ENCODE results near the gene SERPINI1. TPM values are rescaled to one million over a fixed set of nuclear protein-coding genes. Genes with fewer than 3 reads are reported as not detected.

Gene SERPINI1
- total and polyA plus RNA-seq, 7 donors, result 0.60 to 6.6 (median 3.1) TPM

DNA sequence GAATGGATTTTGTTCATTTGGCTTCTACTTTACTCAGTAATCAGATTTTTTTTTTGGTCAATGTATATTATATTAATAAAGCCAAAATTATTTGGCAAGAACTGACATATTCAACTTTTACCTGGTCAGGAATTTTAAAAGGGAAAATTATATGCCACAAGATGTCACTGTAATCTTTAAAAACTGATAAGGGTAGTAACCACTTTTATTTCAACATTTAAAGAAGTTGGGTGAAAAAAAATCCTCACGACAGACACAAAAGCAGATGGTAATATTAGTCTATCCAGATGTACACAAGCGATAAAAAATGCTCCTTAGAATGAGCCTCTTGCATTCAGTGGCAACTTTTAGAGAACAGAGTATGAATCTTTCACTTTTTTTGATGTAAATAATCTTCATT is 101.9 kb downstream of the SERPINI1 start:
- no peak for TF ChIP-seq POLR2A (IDR thresholded peaks at IDR 0.05)
- TF ChIP-seq POLR2AphosphoS5 (IDR thresholded peaks at IDR 0.05), result no peak
- TF ChIP-seq, protein P1, sequence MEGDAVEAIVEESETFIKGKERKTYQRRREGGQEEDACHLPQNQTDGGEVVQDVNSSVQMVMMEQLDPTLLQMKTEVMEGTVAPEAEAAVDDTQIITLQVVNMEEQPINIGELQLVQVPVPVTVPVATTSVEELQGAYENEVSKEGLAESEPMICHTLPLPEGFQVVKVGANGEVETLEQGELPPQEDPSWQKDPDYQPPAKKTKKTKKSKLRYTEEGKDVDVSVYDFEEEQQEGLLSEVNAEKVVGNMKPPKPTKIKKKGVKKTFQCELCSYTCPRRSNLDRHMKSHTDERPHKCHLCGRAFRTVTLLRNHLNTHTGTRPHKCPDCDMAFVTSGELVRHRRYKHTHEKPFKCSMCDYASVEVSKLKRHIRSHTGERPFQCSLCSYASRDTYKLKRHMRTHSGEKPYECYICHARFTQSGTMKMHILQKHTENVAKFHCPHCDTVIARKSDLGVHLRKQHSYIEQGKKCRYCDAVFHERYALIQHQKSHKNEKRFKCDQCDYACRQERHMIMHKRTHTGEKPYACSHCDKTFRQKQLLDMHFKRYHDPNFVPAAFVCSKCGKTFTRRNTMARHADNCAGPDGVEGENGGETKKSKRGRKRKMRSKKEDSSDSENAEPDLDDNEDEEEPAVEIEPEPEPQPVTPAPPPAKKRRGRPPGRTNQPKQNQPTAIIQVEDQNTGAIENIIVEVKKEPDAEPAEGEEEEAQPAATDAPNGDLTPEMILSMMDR (IDR thresholded peaks at IDR 0.05), result no peak
- TF ChIP-seq EP300 (IDR thresholded peaks at IDR 0.05), result no peak
- no peak for DNase-seq
- H3K4me3 ChIP-seq, result no peak overlapping the region
- H3K27ac ChIP-seq, result no peak overlapping the region
- 51 to 61% methylated on average over 2 of the region's 2 CpGs for WGBS, 2 donors
- H3K36me3 ChIP-seq, result no peaks in the 10 kb centered on the region
- intact Hi-C loops (cut with DNase I), result loop anchor here (2.0 kb wide), 1 partner anchor 43 kb away; no protein-coding TSS in a partner anchor
- no peaks in the 10 kb centered on the region for H3K4me1 ChIP-seq
- H3K27me3 ChIP-seq, result no peaks in the 10 kb centered on the region
- no peaks in the 10 kb centered on the region for H3K9me3 ChIP-seq

DNA sequence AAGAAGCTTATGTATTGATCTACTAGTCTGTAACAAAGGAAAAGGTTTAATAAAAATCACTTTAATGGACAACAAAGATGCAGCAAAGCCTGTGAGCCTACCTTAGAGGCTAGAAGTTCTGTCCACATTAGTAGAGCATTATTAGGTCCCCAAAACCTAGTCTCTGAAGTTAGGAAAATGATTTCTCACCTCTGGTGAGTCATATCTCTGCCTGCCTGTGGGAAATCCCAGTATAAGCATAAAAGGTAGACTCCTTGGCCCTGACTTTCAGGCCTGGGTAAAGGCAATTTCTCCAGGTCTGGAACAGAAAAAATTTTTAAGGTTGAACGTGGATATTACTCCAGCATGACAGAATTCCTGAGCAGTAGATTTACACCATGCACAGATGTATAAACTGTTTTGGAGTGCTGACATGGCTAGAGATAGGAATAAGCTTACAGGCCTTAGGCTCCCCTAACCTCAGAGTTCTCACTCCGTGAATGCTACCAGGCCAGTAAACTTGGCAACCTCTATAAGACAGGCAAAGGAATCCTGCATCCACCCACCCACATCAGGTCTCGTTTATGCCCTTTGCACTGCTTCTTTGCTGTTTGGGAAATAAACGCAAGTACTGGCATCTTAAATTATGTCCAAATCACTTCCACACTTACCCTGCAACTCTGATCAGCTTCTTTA is 104.1 kb downstream of the SERPINI1 start:
- no peaks in the 10 kb centered on the region for H3K36me3 ChIP-seq
- no peak overlapping the region for H3K4me3 ChIP-seq
- DNase-seq, result no peak
- no peak overlapping the region for H3K27ac ChIP-seq
- WGBS, 2 donors, result 59 to 73% methylated on average over 4 of the region's 4 CpGs
- no peaks in the 10 kb centered on the region for H3K4me1 ChIP-seq
- no peaks in the 10 kb centered on the region for H3K9me3 ChIP-seq
- intact Hi-C loops (cut with DNase I), result no loop called here
- no peak for TF ChIP-seq EP300 (IDR thresholded peaks at IDR 0.05)
- TF ChIP-seq, protein P1 (IDR thresholded peaks at IDR 0.05), result no peak
- TF ChIP-seq POLR2A (IDR thresholded peaks at IDR 0.05), result no peak
- no peak for TF ChIP-seq POLR2AphosphoS5 (IDR thresholded peaks at IDR 0.05)
- H3K27me3 ChIP-seq, result no peaks in the 10 kb centered on the region

DNA sequence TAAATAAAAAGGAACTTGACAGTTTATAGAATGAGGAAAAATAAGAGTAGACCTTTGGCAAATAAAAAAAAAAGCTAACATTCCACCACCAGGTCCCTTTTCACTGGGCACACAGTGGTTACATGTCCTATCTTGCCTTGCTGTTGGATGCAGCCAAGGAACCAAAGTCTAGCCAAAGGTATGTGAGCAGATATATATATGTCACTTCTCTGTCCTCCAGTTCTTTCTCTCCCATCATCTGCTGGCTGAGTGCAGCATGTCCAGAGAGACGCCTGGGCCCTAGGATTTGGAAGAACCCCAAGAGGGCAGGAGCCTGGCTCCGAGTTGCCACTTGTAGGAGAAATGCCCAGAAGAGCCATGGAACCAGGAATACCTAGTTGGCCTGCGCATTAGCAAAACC is 104.7 kb downstream of the SERPINI1 start:
- intact Hi-C loops (cut with DNase I), result no loop called here
- DNase-seq, result no peak

DNA sequence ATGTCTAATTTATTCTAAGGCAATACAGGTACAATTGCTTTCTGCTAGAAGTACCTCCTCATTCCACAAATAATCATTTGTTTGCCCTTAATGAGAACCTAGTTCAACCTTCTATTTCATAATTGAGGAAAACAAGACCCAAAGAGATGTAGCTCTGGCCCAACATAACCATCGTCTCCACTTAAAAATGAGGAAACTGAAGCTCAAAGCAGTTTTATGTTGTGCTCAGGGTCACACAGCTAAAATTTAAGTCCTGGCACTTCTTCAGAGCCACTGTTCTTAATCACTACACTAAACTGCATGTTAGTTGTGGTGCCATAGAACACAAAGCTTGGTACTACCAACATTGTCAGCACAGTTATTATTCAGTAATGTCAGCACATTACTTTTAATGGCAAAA is 108.0 kb downstream of the SERPINI1 start:
- no peaks in the 10 kb centered on the region for H3K36me3 ChIP-seq
- intact Hi-C loops (cut with DNase I), result no loop called here
- no peaks in the 10 kb centered on the region for H3K4me1 ChIP-seq
- DNase-seq, result no peak
- H3K9me3 ChIP-seq, result no peaks in the 10 kb centered on the region
- no peaks in the 10 kb centered on the region for H3K27me3 ChIP-seq
- no peak overlapping the region for H3K4me3 ChIP-seq
- 51 to 88% methylated on average over 1 of the region's 1 CpG for WGBS, 2 donors
- TF ChIP-seq POLR2AphosphoS5 (IDR thresholded peaks at IDR 0.05), result no peak
- TF ChIP-seq EP300 (IDR thresholded peaks at IDR 0.05), result no peak
- TF ChIP-seq POLR2A (IDR thresholded peaks at IDR 0.05), result no peak
- TF ChIP-seq, protein P1 (IDR thresholded peaks at IDR 0.05), result no peak
- H3K27ac ChIP-seq, result no peak overlapping the region

More for the DNA sequence above, 104.7 kb downstream of the SERPINI1 start:
- TF ChIP-seq POLR2A (IDR thresholded peaks at IDR 0.05) (no peak), EP300 (IDR thresholded peaks at IDR 0.05) (no peak), POLR2AphosphoS5 (IDR thresholded peaks at IDR 0.05) (no peak)
- TF ChIP-seq, protein P1 (IDR thresholded peaks at IDR 0.05), result no peak
- no peaks in the 10 kb centered on the region for H3K9me3 ChIP-seq
- no peaks in the 10 kb centered on the region for H3K36me3 ChIP-seq
- no peak overlapping the region for H3K4me3 ChIP-seq
- H3K27ac ChIP-seq, result no peak overlapping the region
- 74 to 89% methylated on average over 3 of the region's 3 CpGs for WGBS, 2 donors
- H3K27me3 ChIP-seq, result no peaks in the 10 kb centered on the region
- H3K4me1 ChIP-seq, result no peaks in the 10 kb centered on the region

DNA sequence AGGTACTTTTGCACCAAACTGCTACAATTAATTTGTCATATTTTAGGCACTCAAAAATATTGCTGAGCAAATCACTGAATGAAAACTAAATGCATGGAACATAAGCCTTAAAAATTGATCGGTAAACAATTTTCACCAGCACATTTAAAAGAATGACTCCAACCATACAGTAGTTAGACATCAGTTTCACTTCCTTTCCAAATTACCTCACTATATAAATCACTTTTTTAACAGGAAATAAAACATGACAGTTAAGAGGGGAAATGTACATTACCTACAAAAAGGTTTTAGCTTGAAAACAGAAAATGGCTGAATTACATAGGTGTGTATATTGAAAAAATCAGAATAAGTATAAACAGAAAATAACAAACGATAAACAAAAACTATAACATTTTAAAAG is 108.4 kb downstream of the SERPINI1 start:
- 72 to 87% methylated on average over 2 of the region's 2 CpGs for WGBS, 2 donors
- H3K9me3 ChIP-seq, result no peaks in the 10 kb centered on the region

More for the DNA sequence above, 108.4 kb downstream of the SERPINI1 start:
- DNase-seq, result no peak
- no peaks in the 10 kb centered on the region for H3K27me3 ChIP-seq
- intact Hi-C loops (cut with DNase I), result no loop called here
- TF ChIP-seq EP300 (IDR thresholded peaks at IDR 0.05) (no peak), POLR2A (IDR thresholded peaks at IDR 0.05) (no peak), POLR2AphosphoS5 (IDR thresholded peaks at IDR 0.05) (no peak)
- TF ChIP-seq, protein P1 (IDR thresholded peaks at IDR 0.05), result no peak
- no peak overlapping the region for H3K4me3 ChIP-seq
- H3K36me3 ChIP-seq, result no peaks in the 10 kb centered on the region
- H3K27ac ChIP-seq, result no peak overlapping the region
- H3K4me1 ChIP-seq, result no peaks in the 10 kb centered on the region
